ENCODE data around the gene NEK11. TPM values are rescaled to one million over a fixed set of nuclear protein-coding genes. Genes with fewer than 3 reads are reported as not detected.

NEK11 gene
- total and polyA plus RNA-seq, 9 of the 15 experiments (the other 6 are each of a cell fraction or from before 2014, with no cell fraction given), result 0.28 to 1.5 (median 0.87) TPM

DNA sequence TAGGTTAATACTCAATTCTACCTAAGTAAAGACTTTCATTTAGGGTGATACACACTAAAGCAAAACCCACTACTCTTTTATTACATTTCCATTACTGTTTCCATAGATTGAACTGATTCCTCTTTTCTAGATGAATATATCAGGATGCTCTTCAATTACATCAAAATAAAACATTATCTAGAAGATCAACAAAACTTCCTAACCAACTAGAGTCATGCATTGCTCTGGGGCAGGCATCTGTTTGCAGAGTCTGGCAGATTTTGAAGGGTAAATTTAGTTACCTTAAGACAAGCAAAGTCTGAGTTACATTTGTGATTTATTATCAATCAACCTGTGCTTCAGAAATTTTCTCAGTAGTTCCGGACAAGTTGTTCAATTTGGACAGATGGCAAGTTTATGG is 117.1 kb downstream of the NEK11 start:
- Histone ChIP-seq H3K9me1 (ENCODE audit: control insufficient read depth, insufficient read depth, low read length) (no peaks in the 10 kb centered on the region), H4K20me1 (replicated peaks; ENCODE audit: control insufficient read depth, insufficient read depth, low read length) (no peaks in the 10 kb centered on the region), H3K36me3 (ENCODE audit: control insufficient read depth, insufficient read depth, low read length) (no peaks in the 10 kb centered on the region), H3K9ac (ENCODE audit: insufficient read depth in 1 of 2, low read depth in 2 of 2, low read length in 2 of 2) (no peak overlapping the region), H2AFZ (ENCODE audit: low read depth, low read length) (no peak overlapping the region), H3K4me2 (ENCODE audit: insufficient read depth, low read length) (no peak overlapping the region), H3K79me2 (ENCODE audit: control insufficient read depth, insufficient read depth, low read length) (no peaks in the 10 kb centered on the region), H3K4me1 (replicated peaks in 1 of 2; ENCODE audit: control insufficient read depth in 2 of 2, insufficient read depth in 2 of 2, low read length in 2 of 2) (no peaks in the 10 kb centered on the region), H3K4me3 (no peak overlapping the region), H3K27ac (ENCODE audit: extremely low read depth, low read depth, low read length) (no peak overlapping the region), H3K27me3 (ENCODE audit: control insufficient read depth in 2 of 2, insufficient read depth in 2 of 2, low read length in 2 of 2) (no peaks in the 10 kb centered on the region), H3K9me3 (replicated peaks; ENCODE audit: control insufficient read depth, insufficient read depth, low read depth, low read length) (no peaks in the 10 kb centered on the region)
- no peak for ATAC-seq
- in situ Hi-C loops (cut with MboI) (no loop called here), intact Hi-C loops (cut with micrococcal nuclease) (no loop called here)
- no peak for DNase-seq (ENCODE audit: extremely low read depth in 1 of 4, low spot score in 3 of 4)
- no peak for FAIRE-seq
- ChIA-PET POLR2A (no interaction called here), CTCF (ENCODE audit: low intra/inter-chr PET ratio) (no interaction called here)
- BruUV-seq (replicated peaks), result no TSS peak
- 0% methylated on average over 1 of the region's 1 CpG for WGBS (ENCODE audit: insufficient coverage, low coverage, missing lambda C conversion rate)
- TF ChIP-seq ZNF830 (CRISPR knock-in tag; IDR thresholded peaks at IDR 0.05) (no peak), ZKSCAN8 (CRISPR knock-in tag; IDR thresholded peaks at IDR 0.05) (no peak), EP400 (IDR thresholded peaks at IDR 0.05) (no peak), HMG20B (CRISPR knock-in tag; IDR thresholded peaks at IDR 0.05) (no peak), C11orf30 (IDR thresholded peaks at IDR 0.05; ENCODE audit: low read depth) (no peak), POLR2AphosphoS5 (IDR thresholded peaks at IDR 0.05; ENCODE audit: control insufficient read depth, insufficient read depth, low read depth, low read length) (no peak), ZKSCAN1 (IDR thresholded peaks at IDR 0.05; ENCODE audit: low read depth, low read length) (no peak), ZNF143 (CRISPR knock-in tag; IDR thresholded peaks at IDR 0.05) (no peak), ZNF408 (CRISPR knock-in tag; IDR thresholded peaks at IDR 0.05; ENCODE audit: low read depth) (no peak), POLR2H (tag; IDR thresholded peaks at IDR 0.05; ENCODE audit: low read depth) (no peak), CC2D1A (IDR thresholded peaks at IDR 0.05) (no peak)
- TF ChIP-seq, protein P1, sequence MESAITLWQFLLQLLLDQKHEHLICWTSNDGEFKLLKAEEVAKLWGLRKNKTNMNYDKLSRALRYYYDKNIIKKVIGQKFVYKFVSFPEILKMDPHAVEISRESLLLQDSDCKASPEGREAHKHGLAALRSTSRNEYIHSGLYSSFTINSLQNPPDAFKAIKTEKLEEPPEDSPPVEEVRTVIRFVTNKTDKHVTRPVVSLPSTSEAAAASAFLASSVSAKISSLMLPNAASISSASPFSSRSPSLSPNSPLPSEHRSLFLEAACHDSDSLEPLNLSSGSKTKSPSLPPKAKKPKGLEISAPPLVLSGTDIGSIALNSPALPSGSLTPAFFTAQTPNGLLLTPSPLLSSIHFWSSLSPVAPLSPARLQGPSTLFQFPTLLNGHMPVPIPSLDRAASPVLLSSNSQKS (CRISPR knock-in tag; IDR thresholded peaks at IDR 0.05), result no peak
- TF ChIP-seq, protein P2, sequence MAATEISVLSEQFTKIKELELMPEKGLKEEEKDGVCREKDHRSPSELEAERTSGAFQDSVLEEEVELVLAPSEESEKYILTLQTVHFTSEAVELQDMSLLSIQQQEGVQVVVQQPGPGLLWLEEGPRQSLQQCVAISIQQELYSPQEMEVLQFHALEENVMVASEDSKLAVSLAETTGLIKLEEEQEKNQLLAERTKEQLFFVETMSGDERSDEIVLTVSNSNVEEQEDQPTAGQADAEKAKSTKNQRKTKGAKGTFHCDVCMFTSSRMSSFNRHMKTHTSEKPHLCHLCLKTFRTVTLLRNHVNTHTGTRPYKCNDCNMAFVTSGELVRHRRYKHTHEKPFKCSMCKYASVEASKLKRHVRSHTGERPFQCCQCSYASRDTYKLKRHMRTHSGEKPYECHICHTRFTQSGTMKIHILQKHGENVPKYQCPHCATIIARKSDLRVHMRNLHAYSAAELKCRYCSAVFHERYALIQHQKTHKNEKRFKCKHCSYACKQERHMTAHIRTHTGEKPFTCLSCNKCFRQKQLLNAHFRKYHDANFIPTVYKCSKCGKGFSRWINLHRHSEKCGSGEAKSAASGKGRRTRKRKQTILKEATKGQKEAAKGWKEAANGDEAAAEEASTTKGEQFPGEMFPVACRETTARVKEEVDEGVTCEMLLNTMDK (IDR thresholded peaks at IDR 0.05; ENCODE audit: borderline replicate concordance, insufficient read depth, low read depth, low read length, poor library complexity, severe bottlenecking), result no peak
- TF ChIP-seq, protein P3, sequence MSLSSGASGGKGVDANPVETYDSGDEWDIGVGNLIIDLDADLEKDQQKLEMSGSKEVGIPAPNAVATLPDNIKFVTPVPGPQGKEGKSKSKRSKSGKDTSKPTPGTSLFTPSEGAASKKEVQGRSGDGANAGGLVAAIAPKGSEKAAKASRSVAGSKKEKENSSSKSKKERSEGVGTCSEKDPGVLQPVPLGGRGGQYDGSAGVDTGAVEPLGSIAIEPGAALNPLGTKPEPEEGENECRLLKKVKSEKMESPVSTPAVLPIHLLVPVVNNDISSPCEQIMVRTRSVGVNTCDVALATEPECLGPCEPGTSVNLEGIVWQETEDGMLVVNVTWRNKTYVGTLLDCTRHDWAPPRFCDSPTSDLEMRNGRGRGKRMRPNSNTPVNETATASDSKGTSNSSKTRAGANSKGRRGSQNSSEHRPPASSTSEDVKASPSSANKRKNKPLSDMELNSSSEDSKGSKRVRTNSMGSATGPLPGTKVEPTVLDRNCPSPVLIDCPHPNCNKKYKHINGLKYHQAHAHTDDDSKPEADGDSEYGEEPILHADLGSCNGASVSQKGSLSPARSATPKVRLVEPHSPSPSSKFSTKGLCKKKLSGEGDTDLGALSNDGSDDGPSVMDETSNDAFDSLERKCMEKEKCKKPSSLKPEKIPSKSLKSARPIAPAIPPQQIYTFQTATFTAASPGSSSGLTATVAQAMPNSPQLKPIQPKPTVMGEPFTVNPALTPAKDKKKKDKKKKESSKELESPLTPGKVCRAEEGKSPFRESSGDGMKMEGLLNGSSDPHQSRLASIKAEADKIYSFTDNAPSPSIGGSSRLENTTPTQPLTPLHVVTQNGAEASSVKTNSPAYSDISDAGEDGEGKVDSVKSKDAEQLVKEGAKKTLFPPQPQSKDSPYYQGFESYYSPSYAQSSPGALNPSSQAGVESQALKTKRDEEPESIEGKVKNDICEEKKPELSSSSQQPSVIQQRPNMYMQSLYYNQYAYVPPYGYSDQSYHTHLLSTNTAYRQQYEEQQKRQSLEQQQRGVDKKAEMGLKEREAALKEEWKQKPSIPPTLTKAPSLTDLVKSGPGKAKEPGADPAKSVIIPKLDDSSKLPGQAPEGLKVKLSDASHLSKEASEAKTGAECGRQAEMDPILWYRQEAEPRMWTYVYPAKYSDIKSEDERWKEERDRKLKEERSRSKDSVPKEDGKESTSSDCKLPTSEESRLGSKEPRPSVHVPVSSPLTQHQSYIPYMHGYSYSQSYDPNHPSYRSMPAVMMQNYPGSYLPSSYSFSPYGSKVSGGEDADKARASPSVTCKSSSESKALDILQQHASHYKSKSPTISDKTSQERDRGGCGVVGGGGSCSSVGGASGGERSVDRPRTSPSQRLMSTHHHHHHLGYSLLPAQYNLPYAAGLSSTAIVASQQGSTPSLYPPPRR (CRISPR knock-in tag; IDR thresholded peaks at IDR 0.05; ENCODE audit: borderline replicate concordance), result no peak
- TF ChIP-seq, protein P4, sequence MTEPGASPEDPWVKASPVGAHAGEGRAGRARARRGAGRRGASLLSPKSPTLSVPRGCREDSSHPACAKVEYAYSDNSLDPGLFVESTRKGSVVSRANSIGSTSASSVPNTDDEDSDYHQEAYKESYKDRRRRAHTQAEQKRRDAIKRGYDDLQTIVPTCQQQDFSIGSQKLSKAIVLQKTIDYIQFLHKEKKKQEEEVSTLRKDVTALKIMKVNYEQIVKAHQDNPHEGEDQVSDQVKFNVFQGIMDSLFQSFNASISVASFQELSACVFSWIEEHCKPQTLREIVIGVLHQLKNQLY (CRISPR knock-in tag; conservative IDR thresholded peaks at IDR 0.05), result no peak
